ENCODE measurements around the gene WDFY1.

DNA sequence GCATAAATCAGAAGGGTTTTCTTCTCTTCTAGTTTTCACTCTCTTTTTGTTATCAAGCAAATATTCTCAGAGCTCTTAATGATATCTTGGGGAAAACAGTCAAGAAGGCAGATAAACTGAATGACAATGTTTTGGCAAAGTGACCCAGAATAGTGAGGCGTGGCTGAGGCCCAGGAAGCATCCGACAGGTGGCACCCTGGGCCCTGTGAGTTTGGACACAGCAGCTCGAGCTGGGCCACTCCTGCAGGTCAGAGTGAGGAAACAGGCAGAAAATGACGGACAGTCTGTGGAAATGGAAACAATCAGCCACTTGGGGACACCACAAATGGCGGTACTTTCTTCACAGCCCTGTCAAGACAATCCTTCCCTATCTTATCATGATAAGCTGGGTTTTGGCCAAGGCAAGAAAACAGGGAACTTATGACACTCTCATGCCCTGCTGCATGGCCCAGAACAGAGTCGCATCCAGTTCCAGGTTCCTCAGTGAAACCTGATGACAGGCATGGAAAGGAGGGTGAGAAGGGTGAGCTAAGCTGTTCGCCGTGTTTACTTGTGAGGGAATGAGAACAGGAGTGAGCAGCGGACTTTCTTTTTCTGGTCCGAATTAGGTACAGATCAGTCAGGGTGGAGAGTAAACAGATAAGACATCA lies 44.2 kb upstream of the WDFY1 start:
- TF ChIP-seq, protein P1, sequence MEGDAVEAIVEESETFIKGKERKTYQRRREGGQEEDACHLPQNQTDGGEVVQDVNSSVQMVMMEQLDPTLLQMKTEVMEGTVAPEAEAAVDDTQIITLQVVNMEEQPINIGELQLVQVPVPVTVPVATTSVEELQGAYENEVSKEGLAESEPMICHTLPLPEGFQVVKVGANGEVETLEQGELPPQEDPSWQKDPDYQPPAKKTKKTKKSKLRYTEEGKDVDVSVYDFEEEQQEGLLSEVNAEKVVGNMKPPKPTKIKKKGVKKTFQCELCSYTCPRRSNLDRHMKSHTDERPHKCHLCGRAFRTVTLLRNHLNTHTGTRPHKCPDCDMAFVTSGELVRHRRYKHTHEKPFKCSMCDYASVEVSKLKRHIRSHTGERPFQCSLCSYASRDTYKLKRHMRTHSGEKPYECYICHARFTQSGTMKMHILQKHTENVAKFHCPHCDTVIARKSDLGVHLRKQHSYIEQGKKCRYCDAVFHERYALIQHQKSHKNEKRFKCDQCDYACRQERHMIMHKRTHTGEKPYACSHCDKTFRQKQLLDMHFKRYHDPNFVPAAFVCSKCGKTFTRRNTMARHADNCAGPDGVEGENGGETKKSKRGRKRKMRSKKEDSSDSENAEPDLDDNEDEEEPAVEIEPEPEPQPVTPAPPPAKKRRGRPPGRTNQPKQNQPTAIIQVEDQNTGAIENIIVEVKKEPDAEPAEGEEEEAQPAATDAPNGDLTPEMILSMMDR (IDR thresholded peaks at IDR 0.05; ENCODE audit: low read length), result peak; percentile 66
- TF ChIP-seq EZH2 (IDR thresholded peaks at IDR 0.05; ENCODE audit: borderline replicate concordance, low read length), result no peak
